H1 (cell line): ENCODE data around the gene CHN2. TPM values are rescaled to one million over a fixed set of nuclear protein-coding genes. Genes with fewer than 3 reads are reported as not detected.

Experiments used
- CHD7 ChIP-seq: fragments of 300-600 bp; sonication (generic); IDR thresholded peaks from 2 replicates; pipeline ENCODE4 v1.7.1; 2012; ENCODE audit warnings: low read length, moderate library complexity, mild to moderate bottlenecking, inconsistent platforms; ENCODE audit not compliant: insufficient replicate concordance
- EP300 ChIP-seq, 2 experiments: IDR thresholded peaks; 1 replicate in 1 of 2; 2 replicates in 1 of 2; pipeline ENCODE4 v1.6.1; 2011 to 2012; ENCODE audit warnings: low read depth in 2 of 2, low read length in 2 of 2, mild to moderate bottlenecking in 2 of 2, borderline replicate concordance in 1 of 2, inconsistent platforms in 1 of 2, moderate library complexity in 1 of 2
- GABPA ChIP-seq: IDR thresholded peaks from 2 replicates; pipeline ENCODE4 v1.6.1; 2011; ENCODE audit warnings: mild to moderate bottlenecking, low read length, moderate library complexity, borderline replicate concordance; ENCODE audit not compliant: insufficient read depth
- HDAC2 ChIP-seq, 2 experiments: fragments of 300-600 bp in 1 of 2; sonication (generic) in 1 of 2; IDR thresholded peaks; 2 replicates each; pipeline ENCODE4 v1.6.1; 2011 to 2012; ENCODE audit warnings: low read depth in 2 of 2, low read length in 2 of 2, mild to moderate bottlenecking in 2 of 2, moderate library complexity in 2 of 2, borderline replicate concordance in 1 of 2, inconsistent platforms in 1 of 2
- JUN ChIP-seq: IDR thresholded peaks from 2 replicates; pipeline ENCODE4 v1.6.1; 2011; ENCODE audit warnings: low read depth, mild to moderate bottlenecking, improper control_type of control experiment, low read length
- POU5F1 ChIP-seq: IDR thresholded peaks from 2 replicates; pipeline ENCODE4 v1.6.1; 2011; ENCODE audit warnings: low read depth, mild to moderate bottlenecking, low read length, moderate library complexity
- polyA plus RNA-seq, 7 experiments: library from polyadenylated mRNA; depleted of rRNA in 3 of 7; stranded (reverse) in 5 of 7; unstranded in 2 of 7; fragments of >200 nt in 5 of 7; fragments of 200-250 nt in 2 of 7; gene quantifications; 1 replicate in 5 of 7; 2 replicates in 1 of 7; 4 replicates in 1 of 7; pipeline versions ENCODE4 v1.2.1 to v1.2.3, GENCODE V29; 2011 to 2013; ENCODE audit warnings: missing spikeins in 2 of 7, mixed read lengths in 2 of 7
- total RNA-seq: library from RNA; stranded (reverse); fragmentation: NEBNext Ultra II Directional; extraction: Animal tissue kit (Norgen Biotek cat#: 25700); gene quantifications from 2 replicates; pipeline ENCODE4 v1.2.1, GENCODE V29; 2021

The CHN2 gene
- total and polyA plus RNA-seq, 2 of the 8 experiments (the other 6 are each of a cell fraction or from before 2014, with no cell fraction given): 2.9 to 4.8 TPM

DNA sequence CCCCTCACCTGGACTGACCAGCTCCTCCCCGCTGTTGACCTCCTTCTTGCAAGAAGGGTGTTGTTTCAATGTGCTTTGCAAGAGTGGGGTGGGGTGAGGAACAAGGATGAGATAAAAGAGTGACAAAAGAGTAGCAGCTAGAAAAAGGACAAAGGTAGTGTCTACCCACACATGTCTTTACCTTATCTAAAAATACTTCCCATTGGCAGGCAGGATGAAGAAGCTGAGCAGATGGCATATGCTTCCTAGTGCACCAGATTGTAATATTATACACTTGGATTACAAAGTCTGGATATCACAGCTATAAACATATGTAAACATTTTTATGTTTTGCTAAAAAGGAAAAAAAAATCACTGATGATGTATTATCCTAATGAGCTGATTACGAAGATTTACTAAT lies 34.5 kb downstream of the CHN2 start (continued):
- TF ChIP-seq CHD7: no peak
- TF ChIP-seq JUN: no peak
- no peak for TF ChIP-seq GABPA
- no peak for TF ChIP-seq POU5F1
- no peak for TF ChIP-seq HDAC2 (IDR thresholded peaks at IDR 0.05; ENCODE audit: borderline replicate concordance in 1 of 2, low read depth in 2 of 2, low read length in 2 of 2)
- TF ChIP-seq EP300 (IDR thresholded peaks at IDR 0.05; ENCODE audit: borderline replicate concordance in 1 of 2, low read depth in 2 of 2, low read length in 2 of 2): no peak
- TF ChIP-seq, all 59 proteins: peak for 0
